HG03196 (cell line): ENCODE measurements around the gene ISG20.
"Not testable (repeated sequence)": the region's sequence is repeated elsewhere in the genome, so short reads cannot be mapped to it uniquely, and the experiment has no call there.

Source experiments
- ATAC-seq: cut with Tn5 transposase; IDR thresholded peaks from one replicate; pipeline ENCODE4 v1.9.1; 2021; ENCODE audit not compliant: unreplicated experiment

The ISG20 gene

DNA sequence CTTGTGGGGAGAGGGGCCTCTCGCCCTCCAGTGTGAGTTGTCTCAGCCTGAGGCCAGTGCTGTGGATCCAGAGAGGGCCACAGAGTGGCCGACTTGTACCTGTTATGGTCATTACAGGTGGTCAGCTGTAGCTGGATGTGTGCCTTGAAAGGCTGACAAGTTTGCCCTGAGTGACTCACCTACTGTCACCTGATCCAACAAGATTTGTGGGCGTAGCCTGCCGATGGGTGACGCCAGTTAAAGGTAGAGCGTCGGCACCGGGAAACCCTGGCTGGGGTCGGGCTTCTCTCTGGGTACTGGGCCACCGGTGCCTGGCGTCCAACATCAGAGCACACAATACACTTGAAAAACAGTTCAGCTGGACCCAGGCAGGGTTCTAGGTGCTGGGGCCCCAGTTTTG is 2.8 kb upstream of the ISG20 start:
- ATAC-seq, result no peak

DNA sequence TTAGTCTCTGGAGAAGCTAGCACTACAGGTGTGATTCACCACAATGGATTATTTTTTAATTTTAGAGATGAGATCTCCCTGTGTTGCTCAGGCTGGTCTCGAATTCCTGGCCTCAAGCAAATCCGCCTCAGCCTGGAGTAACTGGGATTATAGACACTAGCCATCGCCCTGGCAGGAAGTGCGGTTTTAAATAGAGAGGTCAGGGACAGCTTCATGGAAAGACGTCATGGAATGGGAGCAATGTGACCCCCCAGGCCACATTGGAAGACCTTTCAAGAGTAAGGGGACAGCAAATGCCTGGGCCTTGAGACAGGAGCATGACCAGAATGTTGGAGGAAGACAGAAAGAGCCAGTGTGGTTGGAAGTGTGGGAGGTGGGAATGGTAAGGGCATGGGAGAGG is 2.2 kb upstream of the ISG20 start:
- no peak for ATAC-seq

DNA sequence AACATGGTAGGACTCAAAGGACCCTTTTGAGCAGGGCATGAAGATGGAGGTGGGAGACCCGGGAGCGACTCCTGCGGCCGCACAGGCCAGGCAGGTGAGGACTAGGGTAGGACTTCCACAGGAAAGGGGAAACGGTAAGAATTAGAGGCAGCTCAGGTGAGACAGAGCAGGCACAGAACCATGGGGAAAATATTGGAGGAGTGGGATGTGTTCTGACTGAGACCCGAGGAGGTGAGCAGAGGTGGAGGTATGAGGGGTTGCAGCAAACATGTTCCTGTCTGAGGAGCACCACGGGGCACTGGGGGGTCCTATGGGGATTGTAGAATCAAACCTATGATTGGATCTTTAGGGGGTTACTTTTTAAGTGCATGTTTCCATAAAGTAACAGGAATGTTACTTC is 1.4 kb upstream of the ISG20 start:
- no peak for ATAC-seq

DNA sequence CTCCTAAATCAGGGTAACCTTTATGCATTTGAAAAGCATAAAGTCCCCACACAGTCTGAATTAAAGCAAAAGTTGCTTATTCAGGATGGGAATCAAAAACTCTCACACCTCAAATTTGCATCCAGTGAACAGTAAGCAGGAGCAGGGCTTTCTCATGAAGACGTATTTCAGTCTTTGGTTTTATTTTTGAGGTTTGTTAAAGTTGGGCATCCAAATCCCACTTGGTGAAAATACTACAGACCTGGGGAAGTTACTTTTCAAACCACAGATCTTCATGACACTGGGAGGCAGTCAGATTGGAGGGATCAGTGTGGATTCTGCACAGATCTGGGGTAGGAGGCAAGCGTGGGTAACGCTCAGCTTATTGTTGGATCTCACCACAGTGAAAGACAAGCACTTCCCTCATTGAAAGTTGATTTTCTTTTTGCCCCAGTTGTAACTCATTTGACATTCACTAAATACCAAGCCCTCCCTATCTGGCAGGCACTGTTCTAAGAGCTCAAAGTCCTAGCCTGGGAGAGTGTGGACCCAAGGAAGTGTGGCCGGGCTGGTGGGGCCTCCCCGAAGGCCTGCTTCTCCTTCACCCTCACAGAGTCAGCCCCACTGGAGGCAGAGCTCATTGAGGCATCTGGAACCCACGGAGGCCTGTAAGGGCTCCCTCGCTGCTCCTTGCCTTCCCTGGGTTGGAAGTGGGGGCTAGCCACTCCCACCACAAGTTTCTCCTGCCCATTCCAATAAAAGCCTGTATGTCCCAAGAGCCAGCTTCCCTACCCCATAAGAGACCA is 783 bp upstream of the ISG20 start:
- no peak for ATAC-seq

DNA sequence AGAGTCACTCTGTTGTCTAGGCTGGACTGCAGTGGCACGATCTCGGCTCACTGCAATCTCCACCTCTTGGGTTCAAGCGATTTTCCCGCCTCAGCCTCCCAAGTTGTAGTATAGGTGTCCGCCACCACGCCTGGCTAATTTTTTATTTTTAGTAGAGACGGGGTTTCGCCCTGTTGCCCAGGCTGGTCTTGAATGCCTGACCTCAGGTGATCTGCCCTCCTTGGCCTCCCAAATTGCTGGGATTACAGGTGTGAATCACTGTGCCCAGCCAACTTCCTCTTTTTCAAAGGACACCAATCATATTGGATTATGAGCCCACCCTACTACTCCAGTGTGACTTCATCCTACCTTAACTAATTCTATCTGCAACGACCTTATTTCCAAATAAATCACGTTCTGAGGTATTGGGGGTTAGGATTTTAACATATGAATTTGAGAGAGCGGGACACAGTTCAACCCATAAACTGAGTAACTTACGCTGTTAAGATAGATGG is 3.2 kb downstream of the ISG20 start:
- ATAC-seq, result no peak

DNA sequence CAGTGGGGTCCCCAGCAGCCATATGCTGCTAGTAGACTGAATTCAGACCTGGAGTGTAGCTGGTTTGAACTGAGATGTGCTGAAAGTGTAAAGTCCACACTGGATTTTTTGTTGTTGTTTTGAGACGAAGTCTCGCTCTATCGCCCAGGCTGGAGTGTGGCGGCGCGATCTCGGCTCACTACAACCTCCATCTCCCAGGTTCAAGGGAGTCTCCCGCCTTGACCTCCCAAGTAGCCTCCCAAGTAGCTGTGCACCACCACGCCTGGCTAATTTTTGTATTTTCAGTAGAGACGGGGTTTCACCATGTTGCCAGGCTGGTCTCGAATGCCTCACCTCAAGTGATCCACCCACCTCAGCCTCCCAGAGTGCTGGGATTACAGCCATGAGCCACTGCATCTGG is 3.7 kb downstream of the ISG20 start:
- not testable (repeated sequence) for ATAC-seq

DNA sequence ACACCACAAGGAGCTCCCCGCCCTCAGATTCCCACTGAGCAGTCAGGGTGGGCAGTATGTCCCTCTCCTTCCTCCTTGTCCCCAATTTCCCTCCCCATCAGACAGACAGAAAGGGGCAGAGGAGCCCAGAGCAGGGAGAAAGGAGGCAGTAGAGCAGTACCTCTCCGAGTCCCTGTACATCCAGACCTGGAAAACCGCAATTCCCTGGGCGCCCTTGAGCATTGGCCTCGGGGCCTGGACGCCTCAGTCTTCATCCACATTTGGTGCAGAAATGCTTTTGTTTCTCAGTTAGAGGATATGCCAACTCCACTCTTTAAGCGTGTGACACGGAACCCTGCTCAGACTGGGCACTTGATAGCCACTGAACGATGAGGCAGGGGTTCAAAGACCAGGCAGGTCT is 5.9 kb downstream of the ISG20 start:
- no peak for ATAC-seq

DNA sequence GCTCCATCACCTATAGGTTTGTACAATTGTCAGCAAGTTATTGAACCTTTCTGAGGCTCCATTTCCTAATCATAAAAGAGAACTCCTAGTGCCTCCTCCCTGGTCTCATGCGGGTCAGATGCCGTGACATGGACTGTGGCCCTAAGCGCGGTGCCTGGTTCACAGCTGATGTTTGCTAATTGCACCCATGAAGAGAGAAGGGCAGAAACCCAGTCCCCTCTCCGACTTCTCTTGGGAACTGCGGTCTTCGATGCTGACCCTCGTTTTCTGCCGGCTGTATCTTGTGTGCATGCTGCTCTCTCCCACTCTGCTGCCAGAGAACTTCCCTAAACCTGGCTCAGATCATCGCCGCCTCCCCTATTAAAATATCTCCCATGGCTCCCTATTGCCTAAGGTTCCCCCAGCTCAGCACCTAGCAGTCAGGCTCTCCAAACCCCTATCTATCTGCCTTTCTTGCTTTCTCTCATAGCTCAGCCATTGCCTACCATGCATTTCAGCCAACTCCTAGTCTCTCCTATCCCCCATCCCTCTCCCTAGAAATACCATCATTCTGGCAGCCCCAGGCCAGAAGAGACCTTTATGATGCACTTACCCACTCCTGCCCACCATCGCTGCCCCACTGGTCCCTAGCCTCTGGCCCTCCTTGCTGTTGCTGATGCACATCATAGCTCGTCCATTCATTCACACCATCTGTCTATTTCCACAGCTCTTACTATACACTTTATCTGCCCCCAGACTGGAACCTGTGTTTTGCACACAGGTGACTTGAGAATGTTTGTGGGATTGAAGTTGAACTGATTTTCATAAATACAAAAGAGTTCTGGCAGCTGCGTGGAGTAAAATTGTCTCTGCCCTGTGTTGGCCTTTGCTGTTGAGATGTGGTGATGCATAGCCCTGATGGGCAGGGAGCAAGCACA is 6.6 kb downstream of the ISG20 start:
- no peak for ATAC-seq

DNA sequence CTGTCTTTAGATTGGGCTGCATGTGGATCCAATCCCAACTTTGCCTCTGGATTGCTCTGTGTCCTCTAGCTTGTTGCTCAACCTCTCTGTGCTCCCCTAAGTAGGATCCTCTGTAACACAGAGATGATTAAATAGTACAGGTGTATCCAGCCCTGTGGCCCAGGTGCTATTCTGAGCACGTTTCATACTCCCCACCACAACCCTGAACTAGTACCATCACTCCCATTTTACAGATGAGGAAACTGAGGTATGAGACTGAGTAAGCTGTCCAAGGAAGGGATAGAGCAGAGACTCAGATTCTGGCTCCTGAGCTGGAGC is 7.2 kb downstream of the ISG20 start:
- ATAC-seq, result no peak

DNA sequence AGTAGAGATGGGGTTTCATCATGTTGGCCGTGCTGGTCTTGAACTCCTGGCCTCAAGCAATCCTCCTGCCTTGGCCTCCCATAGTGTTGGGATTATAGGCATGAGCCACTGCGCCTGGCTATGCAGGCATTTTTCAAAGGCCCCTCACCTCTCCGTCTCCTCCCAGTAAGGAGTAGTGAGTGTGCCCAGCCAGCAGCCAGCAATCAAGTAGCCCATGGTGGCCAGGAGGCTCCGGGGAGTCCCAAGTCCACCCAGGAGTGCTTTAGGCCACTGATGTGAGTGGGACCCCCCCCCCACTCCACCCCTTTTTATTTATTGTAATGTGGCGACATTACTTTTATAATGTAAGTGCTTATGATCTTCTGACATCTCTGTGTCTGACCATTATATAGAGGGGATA is 8.1 kb downstream of the ISG20 start:
- ATAC-seq, result no peak

DNA sequence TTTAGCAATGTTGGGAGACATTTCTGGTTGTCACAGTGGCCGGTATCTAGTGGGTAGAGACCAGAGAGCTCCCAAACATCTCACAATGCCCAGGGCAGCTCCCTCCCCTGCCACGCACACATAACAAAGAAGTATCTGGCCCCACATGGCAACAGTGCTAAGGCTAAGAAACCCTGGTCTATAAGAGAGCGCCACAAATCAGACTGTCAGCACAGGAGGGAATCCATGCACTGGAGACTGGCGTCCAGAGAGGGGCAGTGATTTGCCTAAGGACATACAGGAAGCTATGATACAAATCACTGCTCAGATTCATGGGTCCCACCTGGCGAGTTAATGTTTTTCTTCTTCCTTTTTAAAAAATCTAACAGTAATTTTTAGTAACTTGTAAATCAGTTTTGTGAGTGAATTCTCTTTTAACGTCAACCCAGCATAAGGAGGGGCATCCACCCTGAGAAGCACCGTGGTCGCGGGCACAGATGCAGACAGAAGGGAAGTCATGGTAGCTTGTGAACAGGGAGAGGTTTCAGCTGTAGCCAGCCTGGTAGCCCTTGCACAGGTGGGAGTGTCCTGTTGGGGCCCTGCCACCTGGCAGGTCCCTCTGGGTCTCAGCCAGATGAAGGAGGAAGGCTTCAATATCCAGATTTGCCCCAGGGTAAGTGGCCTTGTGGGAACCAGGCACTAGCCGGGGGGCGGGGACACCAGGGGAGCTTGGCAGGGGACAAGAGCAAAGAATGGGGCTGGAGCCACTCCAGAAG is 8.7 kb downstream of the ISG20 start:
- no peak for ATAC-seq

DNA sequence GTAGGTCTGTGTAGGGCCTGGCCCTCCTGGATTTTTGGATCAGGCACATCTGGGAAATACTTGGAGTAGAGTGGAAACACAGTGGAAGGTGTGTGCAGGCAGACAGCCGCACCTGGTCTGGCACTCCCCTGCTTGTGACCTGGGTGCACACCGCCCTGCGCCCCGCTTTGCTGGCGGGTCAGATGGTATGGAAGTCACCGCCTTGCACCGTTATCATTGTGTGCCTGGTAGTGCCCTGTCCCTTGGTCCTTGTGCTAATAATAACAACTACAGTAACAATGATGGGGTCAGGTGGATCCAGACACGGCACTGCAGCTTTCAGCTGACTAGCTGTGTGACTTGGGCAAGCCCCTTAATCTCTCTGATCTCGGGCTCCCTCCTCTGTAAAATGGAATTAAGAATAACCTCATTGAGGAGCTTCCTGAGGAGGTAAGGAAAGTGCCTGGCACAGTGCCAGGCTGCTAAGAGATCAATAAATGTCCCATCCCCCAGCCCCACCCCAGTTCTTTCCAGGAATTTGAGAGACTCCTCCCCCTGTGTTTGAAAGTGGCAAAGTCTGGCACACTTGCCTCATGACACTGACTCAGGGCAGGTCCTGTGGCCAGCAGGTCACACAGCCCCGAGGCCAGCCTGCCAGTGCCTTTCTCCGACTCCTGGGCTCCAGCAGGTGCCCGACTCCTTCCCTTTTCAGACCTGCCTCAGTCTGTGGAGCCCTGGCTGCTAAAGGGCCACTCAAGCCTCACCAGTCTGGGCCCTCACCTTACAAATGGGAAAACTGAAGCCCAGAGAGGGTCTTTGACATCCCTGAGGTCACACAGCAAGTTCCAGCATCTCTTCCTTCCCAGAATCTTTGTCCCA is 9.8 kb downstream of the ISG20 start:
- no peak for ATAC-seq

DNA sequence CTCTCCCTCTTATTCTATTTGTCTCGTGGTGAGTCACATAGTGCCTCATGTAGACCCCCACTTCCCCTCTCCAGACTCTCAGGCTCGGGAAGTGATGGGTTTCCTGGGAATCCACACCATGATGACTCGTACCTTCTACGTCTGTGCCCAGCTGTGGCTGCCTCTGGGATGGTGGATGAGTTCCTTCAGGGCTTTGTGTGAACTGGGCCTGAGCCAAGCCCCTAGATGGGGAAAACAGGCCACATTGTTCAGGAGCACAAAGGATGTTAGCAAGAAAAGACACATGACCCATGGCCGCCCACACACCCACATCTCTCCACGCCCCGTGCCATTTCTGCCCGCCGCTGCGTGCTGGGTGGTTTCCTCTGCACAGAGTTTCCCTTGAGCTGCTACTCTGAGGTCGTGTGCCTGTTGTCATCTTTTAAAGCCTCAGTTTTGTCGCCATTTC is 10.5 kb downstream of the ISG20 start:
- ATAC-seq, result peak; percentile 66

DNA sequence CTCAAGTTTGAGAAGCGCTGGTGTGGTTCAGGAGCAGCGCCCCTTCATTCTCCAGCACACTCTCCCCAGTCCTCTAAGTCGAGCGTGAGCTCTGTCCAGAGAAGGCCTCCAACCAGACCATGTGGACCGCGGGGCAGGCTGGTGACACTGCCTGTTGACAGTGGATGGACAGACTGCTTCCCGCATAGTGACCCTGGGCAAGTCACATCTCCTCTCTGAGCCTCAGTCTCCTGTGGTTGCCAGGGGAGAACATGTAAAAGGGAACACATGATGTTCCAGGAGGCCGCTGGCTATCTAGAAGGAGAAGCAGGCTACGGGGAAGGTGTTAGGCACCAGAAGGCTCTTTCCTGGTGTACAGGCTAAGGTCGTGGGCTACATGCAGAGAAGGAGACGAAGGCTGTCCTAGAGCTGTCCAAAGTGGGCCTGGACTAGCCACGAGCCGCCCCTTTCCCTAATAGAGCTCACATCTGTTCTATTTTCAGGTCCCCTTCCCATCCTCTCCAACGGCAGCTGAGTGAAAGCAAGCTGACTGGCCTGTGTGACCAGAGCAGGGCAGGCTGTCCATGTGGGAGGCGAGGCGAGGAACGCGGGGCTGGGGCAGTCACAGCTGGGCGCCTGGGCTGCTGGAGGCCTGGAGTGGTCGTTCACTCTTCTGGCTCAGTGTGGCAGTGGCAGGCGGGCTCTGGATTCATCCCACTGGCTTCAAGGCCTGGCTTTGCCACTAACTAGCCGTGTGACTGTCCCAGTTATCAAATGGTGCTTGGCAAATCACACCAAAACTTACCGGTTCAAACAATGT is 11.1 kb downstream of the ISG20 start:
- no peak for ATAC-seq

DNA sequence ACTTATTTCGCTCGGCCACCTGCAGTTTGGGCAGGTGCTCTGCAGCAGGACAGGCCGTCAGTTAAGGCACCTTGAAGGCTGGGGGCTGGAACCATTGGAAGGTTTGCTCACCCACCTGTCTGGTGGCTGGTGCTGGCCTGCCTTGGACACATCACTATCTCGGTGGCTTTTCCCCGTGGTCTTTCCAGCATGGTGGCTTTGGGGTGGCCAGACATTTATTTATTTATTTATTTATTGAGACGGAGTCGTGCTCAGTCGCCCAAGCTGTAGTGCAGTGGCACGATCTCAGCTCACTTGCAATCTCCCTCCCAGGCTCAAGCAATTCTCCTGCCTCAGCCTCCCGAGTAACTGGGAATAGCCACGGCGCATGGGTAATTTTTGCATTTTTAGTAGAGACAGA is 11.7 kb downstream of the ISG20 start:
- ATAC-seq, result no peak

DNA sequence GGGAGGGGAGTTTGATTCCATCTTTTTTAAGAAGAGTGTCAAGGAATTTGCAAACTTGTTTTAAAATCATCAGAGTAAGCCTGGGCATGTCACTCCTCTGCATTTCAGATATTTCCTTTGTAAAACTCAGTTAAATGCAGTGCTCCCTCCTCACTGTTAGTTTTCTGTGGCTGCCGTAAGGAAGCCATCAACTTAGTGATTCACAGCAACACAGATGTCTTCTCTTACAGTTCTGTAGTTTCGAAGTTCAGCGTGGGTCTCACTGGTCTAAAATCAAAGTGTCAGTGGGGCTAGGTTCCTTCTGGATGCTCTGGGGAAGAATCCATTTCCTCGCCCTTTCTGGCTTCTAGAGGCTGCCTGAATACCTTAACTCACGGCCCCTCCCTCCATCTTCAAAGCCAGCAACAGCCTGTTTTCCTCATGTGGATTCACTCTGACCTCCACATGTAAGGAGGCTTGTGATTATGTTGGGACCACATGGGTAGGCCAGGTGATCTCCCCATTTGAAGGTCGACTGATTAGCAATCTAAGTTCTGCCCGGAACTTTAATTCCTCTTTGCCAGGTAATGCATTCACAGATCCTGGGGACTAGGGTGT is 12.4 kb downstream of the ISG20 start:
- no peak for ATAC-seq

DNA sequence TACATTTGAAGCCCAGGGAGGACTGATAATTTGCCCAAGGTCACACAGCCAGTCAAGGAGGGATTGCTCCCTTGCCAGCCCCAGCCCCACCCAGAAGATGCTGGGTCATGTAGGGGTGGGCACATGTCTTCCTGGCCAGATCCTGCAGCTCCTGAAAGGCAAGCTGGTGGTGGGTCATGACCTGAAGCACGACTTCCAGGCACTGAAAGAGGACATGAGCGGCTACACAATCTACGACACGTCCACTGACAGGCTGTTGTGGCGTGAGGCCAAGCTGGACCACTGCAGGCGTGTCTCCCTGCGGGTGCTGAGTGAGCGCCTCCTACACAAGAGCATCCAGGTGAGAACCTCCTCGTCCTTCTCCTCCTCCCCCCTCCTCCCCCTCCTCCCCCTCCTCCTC is 13.2 kb downstream of the ISG20 start:
- ATAC-seq, result no peak

DNA sequence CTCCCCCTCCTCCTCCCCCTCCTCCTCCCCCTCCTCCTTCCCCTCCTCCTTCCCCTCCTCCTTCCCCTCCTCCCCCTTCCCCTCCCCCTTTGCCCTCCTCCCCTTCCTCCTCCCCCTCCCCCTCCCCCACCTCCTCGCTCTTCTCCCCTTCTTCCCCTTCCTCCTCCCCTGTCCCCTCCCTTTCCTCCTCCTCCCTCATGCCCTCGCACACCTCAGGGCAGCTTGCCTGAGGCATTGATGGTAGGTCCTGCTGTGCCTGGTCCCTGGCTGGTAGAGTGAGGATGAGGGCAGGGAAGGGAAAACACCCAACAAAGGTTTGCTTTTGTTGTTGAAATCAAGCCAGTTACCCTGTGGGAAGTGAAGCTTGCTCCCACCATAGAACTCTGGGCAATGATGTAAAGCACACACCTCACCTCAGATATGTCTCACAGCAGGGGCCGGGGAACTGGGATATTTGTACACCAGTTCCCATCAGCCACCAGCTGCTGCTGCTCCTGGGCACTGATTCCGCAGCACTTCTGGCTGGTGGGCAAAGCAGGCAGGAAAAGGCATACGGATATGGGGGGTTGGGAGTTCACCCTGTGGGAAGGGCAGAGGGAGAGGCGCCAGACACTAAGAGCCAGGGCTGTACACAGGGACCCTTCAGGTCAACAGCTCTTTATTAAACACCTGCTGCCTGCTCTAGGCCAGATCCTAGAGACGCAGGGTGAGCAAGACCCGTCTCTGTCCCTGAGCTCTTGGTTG is 13.8 kb downstream of the ISG20 start:
- no peak for ATAC-seq
